ENCODE data around the gene PGLYRP3.
"Not testable (repeated sequence)": the region's sequence is repeated elsewhere in the genome, so short reads cannot be mapped to it uniquely, and the experiment has no call there.

GRCh38 chr1:153314388-153314787 is 1.6 kb upstream of the PGLYRP3 start:
- not testable (repeated sequence) for TF ChIP-seq CTCF (IDR thresholded peaks at IDR 0.05; ENCODE audit: insufficient read depth, low read length); POLR2AphosphoS5 (IDR thresholded peaks at IDR 0.05; ENCODE audit: low read depth); GABPA (IDR thresholded peaks at IDR 0.05; ENCODE audit: low read depth)

Data from HL-60 (cell line).